ENCODE measurements around the gene EMC9.
A peak's percentile ranks its signal among the peaks of the same experiment; 100 is the strongest.

EMC9 gene

DNA sequence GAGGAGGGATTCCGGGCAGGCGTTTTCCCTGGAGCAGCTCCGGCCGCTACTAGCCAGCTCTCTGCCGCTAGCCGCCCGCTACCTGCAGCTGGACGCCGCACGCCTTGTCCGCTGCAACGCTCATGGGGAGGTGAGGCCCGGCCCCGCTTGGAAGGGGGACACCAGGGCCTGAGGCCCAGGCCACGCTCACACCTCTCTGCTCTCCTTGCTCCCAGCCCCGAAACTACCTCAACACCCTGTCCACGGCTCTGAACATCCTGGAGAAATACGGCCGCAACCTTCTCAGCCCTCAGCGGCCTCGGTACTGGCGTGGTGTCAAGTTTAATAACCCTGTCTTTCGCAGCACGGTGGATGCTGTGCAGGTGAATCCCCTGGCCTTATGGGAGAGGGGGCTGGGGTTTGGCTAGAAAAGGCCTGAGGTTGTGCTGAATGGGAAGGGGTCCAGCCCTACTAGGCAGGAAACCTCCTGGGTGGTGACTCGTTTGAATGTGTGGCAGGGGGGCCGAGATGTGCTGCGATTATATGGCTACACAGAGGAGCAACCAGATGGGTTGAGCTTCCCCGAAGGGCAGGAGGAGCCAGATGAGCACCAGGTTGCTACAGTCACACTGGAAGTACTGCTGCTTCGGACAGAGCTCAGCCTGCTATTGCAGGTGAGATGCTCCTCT is 6.5 kb upstream of the EMC9 start:
- DNase-seq: no peak

DNA sequence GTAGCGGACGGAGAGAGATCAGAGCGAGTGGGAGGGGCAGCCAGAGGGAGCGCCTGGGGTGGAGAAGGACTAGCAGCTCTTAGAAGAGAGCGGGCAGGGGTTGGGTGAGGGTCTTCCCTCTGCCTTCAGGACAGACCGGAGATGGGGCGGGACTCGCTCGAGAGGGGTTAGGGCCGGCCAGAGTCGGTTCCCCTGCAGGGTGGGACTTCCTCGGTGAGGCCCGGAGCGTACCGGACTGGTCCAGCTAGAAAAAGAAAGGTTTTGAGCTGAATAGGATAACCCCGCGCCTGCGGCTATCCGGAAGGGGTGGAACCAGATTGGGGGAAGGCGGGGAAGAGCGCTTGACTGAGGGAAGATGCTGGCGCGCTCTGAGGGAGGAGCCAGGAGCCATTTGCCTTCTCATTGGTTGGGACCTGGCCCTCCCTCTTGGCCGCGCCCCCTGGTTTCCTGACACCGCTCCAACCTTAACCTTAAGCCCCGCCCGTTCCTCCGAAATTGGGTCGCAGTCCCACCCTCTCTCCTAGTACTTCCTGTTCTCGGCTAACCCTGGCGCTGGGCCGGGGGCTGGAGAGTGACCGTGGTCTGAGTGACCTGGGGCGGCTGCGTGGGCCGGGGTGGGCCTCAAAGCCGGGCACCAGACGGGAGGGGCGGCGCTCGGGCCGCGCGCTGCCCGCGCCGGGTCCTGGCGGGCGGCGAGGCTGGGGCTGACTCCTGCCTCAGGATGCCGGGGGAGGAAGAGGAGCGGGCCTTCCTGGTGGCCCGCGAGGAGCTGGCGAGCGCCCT is 5.8 kb upstream of the EMC9 start, which contains the start of gene RNF31:
Gene RNF31, plus strand, starts transcription at position 521 of the 783 bp plus-strand sequence. Its CDS starts 201 bp downstream, at position 722.
- peak; percentile 94 for DNase-seq

DNA sequence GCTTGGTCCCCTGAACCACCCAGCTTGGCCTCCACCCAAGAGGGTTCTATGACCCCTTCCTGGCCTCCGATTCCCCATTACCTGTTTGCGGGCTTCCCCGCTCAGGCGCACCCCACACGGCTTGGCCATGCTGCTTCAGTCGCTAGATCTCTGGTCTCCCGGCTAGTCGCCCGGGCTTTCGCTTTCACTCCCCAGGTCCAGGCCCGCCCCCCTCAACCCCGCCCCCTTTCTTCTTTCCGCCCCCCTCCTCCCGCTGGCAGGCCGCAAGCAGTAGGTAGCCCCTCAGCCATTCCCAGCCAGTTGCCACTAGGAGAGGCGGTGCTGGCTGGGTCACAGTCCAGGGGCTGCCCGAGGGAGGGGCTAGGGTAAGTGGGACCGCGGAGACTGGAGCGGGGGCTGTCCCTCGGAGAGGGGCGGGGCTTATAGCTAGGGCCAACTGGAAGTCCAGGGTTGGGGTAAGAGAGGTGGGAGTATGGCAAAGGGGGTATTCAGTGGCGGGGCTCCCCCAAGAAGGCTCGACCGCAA is 5.1 kb upstream of the EMC9 start, which contains the start of gene PSME2:
Gene PSME2, minus strand, starts transcription at position 158 of the 525 bp plus-strand sequence. Its CDS starts 29 bp downstream, at position 129.
- peak; percentile 80 for DNase-seq

DNA sequence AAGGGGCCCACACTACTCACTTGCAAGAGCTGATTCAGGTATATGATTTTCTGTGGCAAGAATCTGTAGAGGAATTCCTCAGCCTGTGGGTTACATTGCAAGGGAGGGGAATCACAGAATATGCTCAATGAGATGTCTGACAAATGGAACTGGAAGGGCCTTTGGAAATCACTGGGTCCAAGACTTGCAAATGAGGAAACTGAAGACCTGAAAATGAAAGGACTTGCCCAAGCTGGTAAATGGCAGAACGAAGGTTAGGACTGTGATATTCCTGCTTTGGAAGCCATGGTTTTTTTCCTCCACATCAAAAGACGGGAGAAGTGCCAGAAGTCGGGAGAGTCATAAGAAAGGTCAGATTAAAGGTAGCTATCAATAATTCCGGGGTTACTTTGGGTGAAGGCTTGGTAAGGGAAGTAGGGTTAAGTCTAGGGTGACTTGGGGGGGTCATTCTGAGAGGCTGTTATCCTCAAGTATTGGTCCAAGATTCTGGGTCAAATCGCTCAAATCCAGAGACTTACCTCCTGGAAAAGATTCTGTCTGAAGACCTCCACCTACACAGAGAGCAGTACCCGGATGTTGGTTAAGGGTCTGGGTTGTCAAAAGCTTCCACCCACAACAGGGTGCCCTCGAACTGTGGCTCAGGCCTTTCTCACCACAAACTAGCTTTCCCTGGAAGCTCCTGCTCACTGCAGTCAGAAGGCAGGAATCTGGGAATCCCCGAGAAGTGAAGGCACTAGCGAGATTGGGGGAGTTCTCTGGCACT is 4.5 kb upstream of the EMC9 start:
- no peak for DNase-seq

DNA sequence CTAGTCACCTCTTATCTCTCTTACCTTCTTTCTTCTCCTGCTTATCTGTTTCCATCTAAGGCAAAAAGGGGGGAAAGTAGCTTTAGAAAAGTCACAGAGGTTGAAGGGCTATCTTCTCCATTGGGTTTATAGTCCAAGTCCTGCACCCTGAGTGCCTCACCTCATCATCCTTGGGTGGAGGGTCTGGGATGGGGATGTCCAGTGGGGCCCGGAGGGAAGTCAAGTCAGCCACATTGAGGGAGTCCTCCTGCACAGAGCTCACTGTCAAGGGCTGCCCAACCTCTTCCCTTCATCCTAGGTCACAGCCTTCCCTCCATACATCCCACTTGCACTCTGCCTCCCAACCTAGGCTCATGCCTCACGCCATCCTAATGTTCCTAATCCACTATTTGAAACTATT is 3.8 kb upstream of the EMC9 start:
- no peak for DNase-seq

DNA sequence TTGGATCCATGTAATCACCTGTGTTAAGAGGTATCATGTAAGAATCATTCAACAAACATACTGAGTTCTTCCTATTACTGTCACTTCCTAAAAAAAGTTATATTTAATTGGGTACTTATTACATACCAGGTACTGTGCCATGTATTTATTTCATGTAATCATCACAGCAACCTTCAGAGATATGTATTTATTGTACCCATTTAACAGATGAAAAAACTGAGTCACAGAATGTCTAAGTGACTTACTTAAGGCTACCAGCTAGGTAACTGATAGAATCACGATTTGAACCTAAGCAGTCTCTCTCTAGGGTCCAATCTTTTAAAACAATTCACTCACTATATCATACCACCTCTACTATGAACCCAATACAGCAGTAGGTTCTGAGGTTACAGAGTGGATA is 3.1 kb upstream of the EMC9 start:
- DNase-seq: no peak

DNA sequence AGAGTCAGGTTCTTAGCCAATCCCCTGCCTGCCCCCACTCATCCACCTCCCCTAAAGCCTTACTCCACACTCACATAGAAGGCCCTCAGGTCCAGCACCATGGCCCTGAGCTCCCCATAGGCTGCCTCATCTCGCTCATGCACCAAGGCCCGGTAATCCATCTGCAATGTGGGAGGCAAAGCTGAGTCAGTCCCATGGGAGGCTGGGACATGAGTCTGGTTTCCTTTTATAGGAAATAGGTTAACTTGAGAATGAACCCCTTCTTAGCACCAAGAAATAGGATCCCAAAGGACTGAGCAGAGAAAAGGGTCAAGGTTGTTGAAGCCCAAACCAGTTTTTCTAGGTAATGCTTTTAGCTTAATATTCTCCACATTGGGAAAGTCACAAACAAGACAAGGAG is 2.1 kb upstream of the EMC9 start:
- DNase-seq: no peak

DNA sequence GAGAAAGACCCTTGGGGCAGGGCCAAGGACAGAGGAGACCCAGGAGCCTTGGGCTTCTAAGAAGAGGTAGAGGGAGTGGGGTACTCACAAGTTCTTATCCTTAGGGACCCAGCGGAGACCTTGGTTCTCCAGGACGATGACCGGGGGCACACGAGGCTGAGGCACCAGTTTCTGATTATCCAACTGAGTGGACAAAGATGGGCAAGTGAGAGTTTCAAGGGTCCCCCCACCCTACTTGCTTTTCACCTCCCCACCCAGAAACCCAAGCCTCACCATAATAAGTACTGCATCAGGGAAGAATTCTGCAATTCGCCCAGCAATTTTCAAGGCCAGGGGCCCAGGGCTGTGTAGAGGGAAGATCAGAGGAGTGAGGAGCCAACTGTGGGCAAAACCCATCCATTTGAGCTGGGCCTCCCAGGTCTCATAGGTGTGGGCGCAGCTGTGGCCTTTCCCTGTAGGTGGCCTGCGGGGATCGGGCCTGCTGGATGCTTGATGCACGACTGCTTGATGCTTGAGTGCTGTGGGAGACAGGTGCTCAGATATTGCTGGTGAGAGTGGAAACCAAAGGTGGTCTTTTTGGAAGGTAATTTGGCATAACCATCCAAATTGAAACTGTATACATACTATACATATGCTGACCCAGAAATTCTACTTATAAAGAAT is 2.0 kb downstream of the EMC9 start:
- no peak for DNase-seq

DNA sequence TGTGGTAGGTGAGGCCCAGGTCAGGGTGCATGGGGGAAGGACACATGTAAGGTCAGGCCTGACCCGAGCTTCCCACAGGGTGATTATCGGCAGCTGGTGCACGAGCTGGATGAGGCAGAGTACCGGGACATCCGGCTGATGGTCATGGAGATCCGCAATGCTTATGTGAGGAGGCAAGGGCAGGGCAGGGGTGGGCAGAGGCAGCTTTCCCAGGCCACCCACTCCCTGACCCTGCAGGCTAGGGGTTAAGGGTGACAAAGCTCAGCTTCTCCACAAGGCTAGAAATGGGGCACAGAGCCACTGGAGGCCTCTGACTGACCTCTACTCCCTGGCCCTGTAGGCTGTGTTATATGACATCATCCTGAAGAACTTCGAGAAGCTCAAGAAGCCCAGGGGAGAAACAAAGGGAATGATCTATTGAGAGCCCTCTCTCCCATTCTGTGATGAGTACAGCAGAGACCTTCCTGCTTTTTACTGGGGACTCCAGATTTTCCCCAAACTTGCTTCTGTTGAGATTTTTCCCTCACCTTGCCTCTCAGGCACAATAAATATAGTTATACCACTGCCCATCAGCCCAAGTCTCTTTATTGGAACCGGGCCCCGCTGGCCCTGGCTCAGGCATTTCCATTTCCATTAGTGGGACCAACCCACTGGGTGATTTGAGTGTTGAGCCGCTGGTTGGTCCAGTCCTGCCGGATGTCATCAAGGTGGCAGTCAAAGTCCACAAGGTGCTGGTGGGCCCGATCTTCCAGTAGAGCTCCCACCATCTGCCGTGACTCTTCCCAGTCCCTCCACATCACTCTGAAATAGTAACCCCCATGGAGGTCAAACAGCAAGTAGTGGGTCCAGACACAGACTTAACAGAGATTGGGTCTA is 2.8 kb downstream of the EMC9 start:
- DNase-seq: no peak

DNA sequence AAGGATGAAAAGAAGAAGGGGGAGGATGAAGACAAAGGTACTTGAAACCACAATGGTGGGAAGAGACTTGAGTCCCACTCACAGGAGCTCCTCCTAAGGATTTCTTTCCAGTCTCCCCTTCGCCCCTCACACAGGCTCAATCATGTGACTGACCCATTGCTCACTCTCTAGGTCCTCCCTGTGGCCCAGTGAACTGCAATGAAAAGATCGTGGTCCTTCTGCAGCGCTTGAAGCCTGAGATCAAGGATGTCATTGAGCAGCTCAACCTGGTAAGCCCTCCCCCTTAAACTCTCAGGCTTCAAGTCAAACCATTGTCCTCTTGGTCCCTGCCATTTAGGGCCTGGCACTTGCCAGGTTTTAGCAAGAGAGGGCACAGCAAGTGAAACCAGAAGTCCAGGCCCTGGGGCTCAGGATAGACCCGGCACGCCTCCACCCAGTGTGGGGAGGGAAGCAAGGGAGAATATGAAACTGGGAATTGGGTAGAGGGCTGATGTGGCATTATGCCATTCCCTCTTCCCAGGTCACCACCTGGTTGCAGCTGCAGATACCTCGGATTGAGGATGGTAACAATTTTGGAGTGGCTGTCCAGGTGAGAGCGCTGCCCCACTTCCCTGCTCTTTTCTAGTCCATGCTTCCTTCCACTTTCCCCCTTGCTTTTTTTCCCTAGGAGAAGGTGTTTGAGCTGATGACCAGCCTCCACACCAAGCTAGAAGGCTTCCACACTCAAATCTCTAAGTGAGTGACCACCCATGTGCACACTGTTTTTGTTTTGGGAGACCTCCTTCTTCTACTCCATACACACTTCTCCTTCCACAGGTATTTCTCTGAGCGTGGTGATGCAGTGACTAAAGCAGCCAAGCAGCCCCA is 3.6 kb downstream of the EMC9 start:
- no peak for DNase-seq

DNA sequence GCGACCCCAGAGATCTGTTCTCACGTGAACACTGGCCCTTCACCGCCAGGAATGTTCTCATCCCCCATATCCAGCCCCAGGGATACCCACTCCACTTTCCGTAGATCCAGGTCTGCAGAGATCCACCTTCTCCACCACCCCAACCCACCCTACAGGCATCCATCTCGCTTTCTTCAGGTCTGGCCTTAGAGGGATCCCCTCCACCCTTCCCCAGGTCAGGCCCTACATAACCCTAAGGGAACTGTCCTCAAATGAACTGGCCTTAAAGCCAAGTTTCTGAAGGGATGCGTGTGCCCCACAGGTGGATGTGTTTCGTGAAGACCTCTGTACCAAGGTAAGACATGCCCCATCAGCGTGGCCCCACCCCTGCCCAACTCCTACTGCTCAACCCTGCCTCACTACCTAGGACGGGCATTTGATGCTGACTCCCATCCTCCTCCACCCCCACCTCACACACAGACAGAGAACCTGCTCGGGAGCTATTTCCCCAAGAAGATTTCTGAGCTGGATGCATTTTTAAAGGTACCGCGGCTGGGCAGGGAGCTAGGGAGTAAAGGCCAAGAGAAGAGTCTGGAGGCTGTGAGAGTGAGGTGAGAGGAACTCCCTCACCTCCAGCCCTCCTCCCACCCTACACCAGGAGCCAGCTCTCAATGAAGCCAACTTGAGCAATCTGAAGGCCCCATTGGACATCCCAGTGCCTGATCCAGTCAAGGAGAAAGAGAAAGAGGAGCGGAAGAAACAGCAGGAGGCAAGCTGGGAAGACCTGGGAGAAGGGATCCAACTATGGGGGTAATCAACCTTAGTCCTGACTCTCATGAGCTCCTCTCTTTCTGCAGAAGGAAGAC is 4.5 kb downstream of the EMC9 start:
- DNase-seq: no peak

DNA sequence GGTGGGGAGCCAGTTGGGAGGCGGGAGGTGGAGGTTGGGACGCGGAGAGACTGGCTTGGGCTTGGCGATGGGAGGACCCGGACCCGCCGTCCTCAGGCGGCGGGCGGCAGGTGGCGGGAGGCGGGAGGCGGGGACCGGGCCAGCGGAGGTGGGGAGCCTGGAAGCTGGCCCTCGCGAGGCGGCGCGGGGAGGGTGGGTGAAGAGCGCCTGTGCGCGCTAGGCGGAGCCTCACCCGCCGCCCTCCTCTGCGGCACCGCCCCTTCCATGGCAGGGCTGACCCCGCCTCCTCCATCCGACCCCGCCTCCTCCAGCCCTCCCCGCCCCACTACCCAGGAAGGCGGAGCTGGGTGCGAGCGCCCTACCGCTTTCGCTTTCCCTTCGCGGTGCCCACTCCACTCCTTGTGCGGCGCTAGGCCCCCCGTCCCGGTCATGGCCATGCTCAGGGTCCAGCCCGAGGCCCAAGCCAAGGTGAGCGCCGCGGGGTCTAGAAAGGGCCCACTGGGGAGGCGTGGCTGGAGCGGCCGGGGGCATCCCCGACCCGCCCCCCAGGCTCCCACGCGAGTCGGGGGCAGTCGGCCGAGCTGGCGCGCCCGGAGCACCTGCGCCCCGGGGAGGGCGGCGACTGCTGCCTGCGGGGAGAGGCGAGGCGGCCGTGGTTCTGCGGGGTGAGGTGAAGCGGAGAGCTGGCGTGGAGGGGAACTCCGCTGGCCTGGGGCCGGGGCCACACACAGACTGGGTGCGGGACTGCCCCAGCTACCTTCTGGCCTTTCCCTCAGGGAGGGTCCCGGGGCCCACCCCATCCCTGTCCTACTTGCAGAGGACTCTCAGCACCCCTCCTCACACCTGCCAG is 5.3 kb downstream of the EMC9 start, which contains the start of gene PSME1:
Gene PSME1, plus strand, starts transcription at position 361 of the 850 bp plus-strand sequence. Its CDS starts 69 bp downstream, at position 430.
- peak; percentile 87 for DNase-seq

DNA sequence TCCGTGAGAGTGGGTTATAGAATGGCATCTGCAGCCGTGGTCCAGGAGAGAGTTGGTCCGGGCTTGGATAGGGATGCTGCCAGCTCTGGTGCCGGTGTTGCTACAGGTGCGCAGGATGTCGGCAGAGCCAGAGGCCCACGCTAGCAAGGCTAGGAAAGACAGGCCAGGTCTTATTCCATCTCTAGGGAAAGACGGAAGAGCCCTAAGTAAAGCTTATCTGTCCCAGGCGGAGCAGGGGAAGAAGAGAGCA is 5.9 kb downstream of the EMC9 start:
- DNase-seq: no peak

DNA sequence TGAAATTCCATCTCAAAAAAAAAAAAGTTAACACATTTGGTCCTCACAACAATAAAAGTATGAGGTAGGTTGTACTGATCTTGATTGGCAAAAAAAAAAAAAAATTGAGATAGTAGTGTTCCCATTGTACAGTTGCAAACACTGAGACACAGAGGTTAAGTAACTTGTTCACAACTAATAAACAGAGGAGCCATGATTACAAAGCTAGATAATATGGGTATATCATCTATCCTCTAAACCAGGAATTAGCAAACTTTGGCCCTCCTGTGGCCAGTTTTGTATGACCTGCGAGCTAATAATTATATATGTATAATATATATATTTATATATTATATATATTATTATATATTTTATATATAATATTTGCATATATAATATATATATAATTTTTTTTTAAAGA is 7.7 kb downstream of the EMC9 start:
- DNase-seq: no peak

DNA sequence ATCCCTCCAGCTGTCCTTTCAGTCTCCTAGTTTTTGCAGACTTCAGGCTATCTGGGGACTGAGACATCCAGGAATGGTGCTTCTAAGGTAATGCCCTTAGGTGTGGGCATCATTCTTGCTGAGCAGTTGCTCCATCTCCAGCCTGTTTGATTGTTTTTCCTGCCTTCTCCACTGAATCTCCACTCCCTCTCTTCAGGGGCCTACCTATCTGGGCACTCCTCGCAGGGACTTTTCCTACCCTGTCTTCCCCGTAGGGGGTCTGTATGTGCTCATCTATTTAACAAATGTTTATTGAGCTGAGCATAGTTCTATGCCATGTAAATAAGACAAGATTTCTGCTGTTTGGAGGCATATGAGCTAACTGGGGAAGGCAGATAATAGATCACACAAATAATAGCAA is 8.4 kb downstream of the EMC9 start:
- no peak for DNase-seq

DNA sequence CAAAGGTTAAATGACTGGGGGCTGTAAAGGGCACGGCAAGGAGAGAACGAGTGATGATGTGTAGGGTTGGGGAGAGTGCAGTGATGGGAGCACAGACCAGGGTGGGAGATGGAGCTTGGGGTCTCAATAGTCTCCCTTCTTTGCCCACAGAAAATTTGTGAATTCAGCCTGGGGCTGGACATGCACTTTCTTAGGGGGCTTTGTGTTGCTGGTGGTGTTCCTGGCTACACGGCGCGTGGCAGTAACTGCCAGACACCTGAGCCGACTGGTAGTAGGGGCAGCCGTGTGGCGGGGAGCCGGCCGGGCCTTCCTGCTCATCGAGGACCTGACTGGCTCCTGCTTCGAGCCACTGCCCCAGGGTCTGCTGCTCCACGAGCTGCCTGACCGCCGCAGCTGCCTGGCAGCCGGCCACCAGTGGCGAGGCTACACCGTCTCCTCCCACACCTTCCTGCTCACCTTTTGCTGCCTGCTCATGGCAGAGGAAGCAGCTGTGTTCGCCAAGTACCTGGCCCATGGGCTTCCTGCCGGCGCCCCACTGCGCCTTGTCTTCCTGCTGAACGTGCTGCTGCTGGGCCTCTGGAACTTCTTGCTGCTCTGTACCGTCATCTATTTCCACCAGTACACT is 9.2 kb downstream of the EMC9 start:
- no peak for DNase-seq

DNA sequence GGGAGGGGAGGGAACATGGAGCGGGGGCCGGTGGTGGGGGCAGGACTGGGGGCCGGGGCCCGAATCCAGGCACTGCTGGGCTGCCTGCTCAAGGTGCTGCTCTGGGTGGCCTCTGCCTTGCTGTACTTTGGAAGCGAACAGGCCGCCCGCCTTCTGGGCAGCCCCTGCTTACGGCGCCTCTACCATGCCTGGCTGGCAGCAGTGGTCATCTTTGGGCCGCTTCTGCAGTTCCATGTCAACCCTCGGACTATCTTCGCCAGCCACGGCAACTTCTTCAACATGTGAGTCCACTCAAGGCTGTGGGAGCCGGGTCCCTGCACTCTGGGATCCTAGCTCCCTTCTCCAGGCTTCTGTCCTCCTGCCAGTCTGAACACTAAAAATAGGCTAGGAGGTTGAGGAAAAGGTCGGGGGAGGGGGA is 9.8 kb downstream of the EMC9 start:
- no peak for DNase-seq
